Measurements from ENCODE around the gene BRPF1. TPM values are rescaled to one million over a fixed set of nuclear protein-coding genes. Genes with fewer than 3 reads are reported as not detected.
"Not testable (repeated sequence)": the region's sequence is repeated elsewhere in the genome, so short reads cannot be mapped to it uniquely, and the experiment has no call there.

The BRPF1 gene
- total RNA-seq, 1 donor from 2014 or later = 23.0 TPM

DNA sequence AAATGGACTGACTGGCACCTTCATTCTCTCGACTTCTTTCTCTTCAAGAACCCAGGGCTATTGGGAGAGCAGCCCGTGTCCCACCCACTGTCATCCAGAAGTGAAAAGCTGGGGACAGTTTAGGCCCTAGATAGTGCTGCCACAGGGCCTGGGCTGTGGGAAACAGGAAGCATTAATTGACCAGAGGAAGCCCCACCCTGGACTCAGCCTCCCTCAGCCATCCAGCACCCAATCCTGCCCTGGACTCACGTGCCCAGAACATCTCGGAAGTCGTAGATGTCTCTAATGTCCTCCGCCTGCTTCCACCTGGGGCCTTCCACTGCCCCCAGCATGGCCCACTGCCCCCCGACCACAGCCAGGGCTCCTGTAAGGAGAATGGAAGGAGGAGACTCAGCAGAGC lies 35.9 kb downstream of the BRPF1 start:
- no peaks in the 10 kb centered on the region for H3K9me3 Mint-ChIP-seq (ENCODE audit: unreplicated experiment)
- H3K4me1 Mint-ChIP-seq (ENCODE audit: unreplicated experiment) = peaks cover 29% of the 10 kb centered on the region
- no peak overlapping the region for H3K27ac Mint-ChIP-seq (ENCODE audit: unreplicated experiment)
- H3K36me3 Mint-ChIP-seq (ENCODE audit: unreplicated experiment) = no peaks in the 10 kb centered on the region
- H3K27me3 Mint-ChIP-seq (ENCODE audit: unreplicated experiment) = no peaks in the 10 kb centered on the region
- TF ChIP-seq, protein P1, sequence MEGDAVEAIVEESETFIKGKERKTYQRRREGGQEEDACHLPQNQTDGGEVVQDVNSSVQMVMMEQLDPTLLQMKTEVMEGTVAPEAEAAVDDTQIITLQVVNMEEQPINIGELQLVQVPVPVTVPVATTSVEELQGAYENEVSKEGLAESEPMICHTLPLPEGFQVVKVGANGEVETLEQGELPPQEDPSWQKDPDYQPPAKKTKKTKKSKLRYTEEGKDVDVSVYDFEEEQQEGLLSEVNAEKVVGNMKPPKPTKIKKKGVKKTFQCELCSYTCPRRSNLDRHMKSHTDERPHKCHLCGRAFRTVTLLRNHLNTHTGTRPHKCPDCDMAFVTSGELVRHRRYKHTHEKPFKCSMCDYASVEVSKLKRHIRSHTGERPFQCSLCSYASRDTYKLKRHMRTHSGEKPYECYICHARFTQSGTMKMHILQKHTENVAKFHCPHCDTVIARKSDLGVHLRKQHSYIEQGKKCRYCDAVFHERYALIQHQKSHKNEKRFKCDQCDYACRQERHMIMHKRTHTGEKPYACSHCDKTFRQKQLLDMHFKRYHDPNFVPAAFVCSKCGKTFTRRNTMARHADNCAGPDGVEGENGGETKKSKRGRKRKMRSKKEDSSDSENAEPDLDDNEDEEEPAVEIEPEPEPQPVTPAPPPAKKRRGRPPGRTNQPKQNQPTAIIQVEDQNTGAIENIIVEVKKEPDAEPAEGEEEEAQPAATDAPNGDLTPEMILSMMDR (IDR thresholded peaks at IDR 0.05) = no peak
- H3K4me3 Mint-ChIP-seq (ENCODE audit: unreplicated experiment) = no peak overlapping the region
- no peak for DNase-seq (ENCODE audit: extremely low spot score, unreplicated experiment)

DNA sequence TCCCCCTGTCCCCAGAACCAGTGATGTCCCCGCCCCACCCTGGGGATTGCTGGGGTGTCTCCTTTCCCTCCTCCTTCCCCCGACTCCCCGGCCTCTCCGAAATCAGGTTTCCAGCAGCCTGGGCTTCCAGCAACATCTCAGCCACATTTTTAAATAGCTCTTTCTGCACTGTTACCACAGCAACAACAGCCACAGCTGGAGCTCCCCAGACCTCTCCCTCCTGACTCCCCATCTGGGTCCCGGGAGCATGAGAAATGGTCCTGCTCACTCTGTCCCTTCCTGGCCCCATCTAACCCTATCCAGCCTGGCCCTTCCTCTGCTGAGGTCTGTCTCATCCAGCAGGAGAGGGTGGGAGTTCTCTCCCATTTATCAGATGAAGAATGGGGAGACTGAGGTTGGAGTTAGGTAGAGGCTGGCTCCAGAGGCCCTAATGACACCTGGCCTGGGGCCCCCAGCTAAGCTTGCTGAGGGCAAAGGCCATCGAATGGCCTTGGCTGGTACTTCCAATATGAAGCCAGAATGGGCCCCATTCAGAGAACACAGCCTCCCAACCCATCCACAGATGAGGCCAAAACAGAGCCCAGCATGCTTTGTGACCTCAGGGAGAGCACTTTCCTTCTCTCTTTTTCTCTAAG lies 36.7 kb downstream of the BRPF1 start:
- H3K4me1 Mint-ChIP-seq (ENCODE audit: unreplicated experiment) = peaks cover 29% of the 10 kb centered on the region
- no peaks in the 10 kb centered on the region for H3K36me3 Mint-ChIP-seq (ENCODE audit: unreplicated experiment)
- H3K27ac Mint-ChIP-seq (ENCODE audit: unreplicated experiment) = peak overlapping the region; percentile 50
- H3K9me3 Mint-ChIP-seq (ENCODE audit: unreplicated experiment) = no peaks in the 10 kb centered on the region
- TF ChIP-seq, protein P1 (IDR thresholded peaks at IDR 0.05) = no peak
- H3K27me3 Mint-ChIP-seq (ENCODE audit: unreplicated experiment) = no peaks in the 10 kb centered on the region
- no peak overlapping the region for H3K4me3 Mint-ChIP-seq (ENCODE audit: unreplicated experiment)
- DNase-seq (ENCODE audit: extremely low spot score, unreplicated experiment) = no peak

DNA sequence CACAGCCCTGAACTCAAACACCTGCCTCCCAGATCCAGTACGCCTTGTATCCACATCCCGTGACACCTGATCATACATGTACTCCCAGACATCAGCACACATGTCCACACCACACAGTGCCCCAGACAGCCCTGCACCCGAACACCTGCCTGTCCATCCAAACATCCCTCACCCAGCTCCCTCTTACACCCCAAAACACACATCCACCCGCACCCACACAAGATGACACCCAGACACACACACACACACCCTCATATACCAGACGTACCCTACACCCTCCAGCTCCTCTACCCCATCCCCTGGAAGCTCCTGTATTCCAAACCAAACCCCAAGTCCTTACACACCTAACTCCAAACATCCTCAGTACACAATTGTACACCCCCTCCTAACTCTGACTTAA lies 37.5 kb downstream of the BRPF1 start:
- H3K36me3 Mint-ChIP-seq (ENCODE audit: unreplicated experiment) = no peaks in the 10 kb centered on the region
- no peaks in the 10 kb centered on the region for H3K27me3 Mint-ChIP-seq (ENCODE audit: unreplicated experiment)
- H3K27ac Mint-ChIP-seq (ENCODE audit: unreplicated experiment) = peak overlapping the region; percentile 52
- no peaks in the 10 kb centered on the region for H3K9me3 Mint-ChIP-seq (ENCODE audit: unreplicated experiment)
- DNase-seq (ENCODE audit: extremely low spot score, unreplicated experiment) = no peak
- TF ChIP-seq, protein P1 (IDR thresholded peaks at IDR 0.05) = no peak
- H3K4me3 Mint-ChIP-seq (ENCODE audit: unreplicated experiment) = peak overlapping the region; percentile 73
- H3K4me1 Mint-ChIP-seq (ENCODE audit: unreplicated experiment) = peaks cover 29% of the 10 kb centered on the region

DNA sequence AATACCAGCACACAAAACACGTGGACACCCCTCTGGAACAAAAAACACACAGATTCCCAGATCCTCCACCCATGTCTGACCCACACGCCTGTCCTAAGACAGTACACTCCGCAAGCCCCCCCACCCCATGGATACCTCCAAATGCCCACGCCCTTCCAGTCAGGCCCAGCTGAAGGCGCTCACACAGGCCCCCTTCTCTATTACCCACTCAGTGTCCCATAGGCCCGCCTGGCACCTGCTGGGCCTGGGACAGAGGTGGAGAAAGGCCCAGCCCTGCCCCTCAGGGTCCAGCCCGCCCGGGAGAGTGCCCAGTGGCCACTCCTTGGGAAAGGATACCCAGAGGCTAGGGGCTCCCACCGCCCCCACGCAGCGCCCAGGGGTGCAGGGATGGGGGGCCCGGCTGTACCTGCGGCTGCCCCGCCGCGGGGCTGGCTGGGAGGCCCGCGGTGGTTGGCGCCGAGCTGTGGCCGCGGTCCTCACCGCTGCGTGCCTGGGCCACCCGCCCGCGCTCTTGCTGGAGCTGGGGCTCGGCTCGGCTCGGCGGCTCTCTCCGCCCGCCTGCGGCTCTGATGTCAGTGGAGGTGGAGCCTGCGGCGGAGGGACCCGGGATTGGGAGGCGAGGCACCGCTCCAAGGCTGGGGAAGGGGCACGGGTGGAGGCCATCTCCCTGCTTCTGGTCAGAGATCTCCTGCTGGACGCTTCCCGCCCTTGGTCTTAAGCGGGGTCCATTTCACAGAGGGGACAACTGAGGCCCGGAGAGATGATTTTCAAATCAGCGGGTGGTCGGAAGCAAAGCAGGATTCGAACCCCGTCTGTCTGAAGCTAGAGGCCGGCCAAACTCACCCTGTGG lies 38.1 kb downstream of the BRPF1 start, which contains the start of gene CAMK1:
Gene CAMK1, minus strand, starts transcription at position 522 of the 850 bp plus-strand sequence. CDS start 2,198 bp downstream, outside the sequence.
- TF ChIP-seq, protein P1 (IDR thresholded peaks at IDR 0.05) = no peak
- no peaks in the 10 kb centered on the region for H3K27me3 Mint-ChIP-seq (ENCODE audit: unreplicated experiment)
- H3K9me3 Mint-ChIP-seq (ENCODE audit: unreplicated experiment) = no peaks in the 10 kb centered on the region
- DNase-seq (ENCODE audit: extremely low spot score, unreplicated experiment) = peak; percentile 92
- H3K27ac Mint-ChIP-seq (ENCODE audit: unreplicated experiment) = peak within 1 kb of the TSS; percentile 74
- no peaks in the 10 kb centered on the region for H3K36me3 Mint-ChIP-seq (ENCODE audit: unreplicated experiment)
- H3K4me3 Mint-ChIP-seq (ENCODE audit: unreplicated experiment) = peak within 1 kb of the TSS; percentile 73
- peaks cover 29% of the 10 kb centered on the region for H3K4me1 Mint-ChIP-seq (ENCODE audit: unreplicated experiment)

DNA sequence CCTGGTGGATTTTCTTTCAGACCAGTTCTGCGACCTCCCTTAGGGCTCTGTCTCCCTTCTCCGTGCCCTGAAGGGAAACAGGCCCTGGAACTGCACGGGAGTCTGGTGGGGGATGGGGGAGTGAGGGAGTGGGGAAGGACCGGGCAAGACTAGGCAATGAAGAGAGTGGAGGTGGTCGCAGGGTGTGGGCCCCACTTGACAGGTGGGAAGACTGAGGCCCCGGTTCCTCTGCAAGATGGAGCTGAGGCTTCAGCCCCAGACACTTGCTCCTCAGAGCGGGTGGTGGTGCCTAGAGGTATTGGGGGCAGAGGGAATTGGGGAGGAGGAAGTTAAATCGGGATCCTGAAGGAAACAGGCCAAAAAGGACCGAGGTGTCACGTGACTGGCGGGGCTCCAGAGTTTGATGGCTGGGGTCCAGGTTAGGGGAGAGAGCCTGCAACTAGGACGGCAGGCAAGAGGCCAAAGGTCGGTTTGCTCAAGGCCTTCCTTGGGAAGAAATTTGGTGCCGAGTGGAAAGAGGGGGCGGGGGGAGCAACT lies 38.8 kb downstream of the BRPF1 start:
- peaks cover 29% of the 10 kb centered on the region for H3K4me1 Mint-ChIP-seq (ENCODE audit: unreplicated experiment)
- peak overlapping the region; percentile 29 for H3K4me3 Mint-ChIP-seq (ENCODE audit: unreplicated experiment)
- no peak for DNase-seq (ENCODE audit: extremely low spot score, unreplicated experiment)
- TF ChIP-seq, protein P1 (IDR thresholded peaks at IDR 0.05) = no peak
- no peak overlapping the region for H3K27ac Mint-ChIP-seq (ENCODE audit: unreplicated experiment)
- H3K36me3 Mint-ChIP-seq (ENCODE audit: unreplicated experiment) = no peaks in the 10 kb centered on the region
- no peaks in the 10 kb centered on the region for H3K27me3 Mint-ChIP-seq (ENCODE audit: unreplicated experiment)
- no peaks in the 10 kb centered on the region for H3K9me3 Mint-ChIP-seq (ENCODE audit: unreplicated experiment)

DNA sequence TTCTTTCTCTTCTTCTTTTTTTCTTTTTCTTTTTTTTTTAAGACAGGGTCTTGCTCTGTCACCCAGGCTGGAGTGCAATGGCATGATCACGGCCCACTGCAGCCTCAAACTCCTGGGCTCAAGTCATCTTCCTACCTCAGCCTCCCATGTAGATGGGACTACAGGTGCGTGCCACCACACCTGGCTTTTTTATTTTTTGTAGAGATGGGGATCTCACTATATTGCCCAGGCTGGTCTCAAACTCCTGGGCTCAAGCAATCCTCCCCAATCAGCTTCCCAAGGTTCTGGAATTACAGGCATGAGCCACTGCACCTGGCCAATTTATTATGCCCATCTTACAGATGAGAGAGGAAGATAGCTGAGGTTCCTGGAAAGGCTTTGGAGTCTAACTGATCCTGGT lies 39.5 kb downstream of the BRPF1 start:
- peaks cover 29% of the 10 kb centered on the region for H3K4me1 Mint-ChIP-seq (ENCODE audit: unreplicated experiment)
- not testable (repeated sequence) for H3K36me3 Mint-ChIP-seq (ENCODE audit: unreplicated experiment); H3K27me3 Mint-ChIP-seq (ENCODE audit: unreplicated experiment); H3K9me3 Mint-ChIP-seq (ENCODE audit: unreplicated experiment); DNase-seq (ENCODE audit: extremely low spot score, unreplicated experiment); H3K27ac Mint-ChIP-seq (ENCODE audit: unreplicated experiment)
- peak overlapping the region; percentile 52 for H3K4me3 Mint-ChIP-seq (ENCODE audit: unreplicated experiment)
